Activated B cell treated with CpG ODN at 0.5 μM for 24 hours (primary cell): ENCODE results near the gene IFITM10. TPM values are rescaled to one million over a fixed set of nuclear protein-coding genes. Genes with fewer than 3 reads are reported as not detected.
"Not testable (repeated sequence)": the region's sequence is repeated elsewhere in the genome, so short reads cannot be mapped to it uniquely, and the experiment has no call there.

Experiments used
- ATAC-seq: fragments of 200-7000 bp; cut with Tn5 transposase; one replicate; pipeline ENCODE4 v1.10.0; 2021; ENCODE audit warnings: low read depth, mild to moderate bottlenecking, moderate library complexity
- CTCF ChIA-PET: fragments of 350-600 bp; sonication (Branson Sonifier 250); formaldehyde crosslinking; loops from one replicate; lab custom pipeline; 2021; ENCODE audit warnings: antibody characterized with exemption; lab: Charles Lee
- POLR2A ChIA-PET: fragments of 350-600 bp; sonication (Branson Sonifier 250); formaldehyde crosslinking; loops from one replicate; lab custom pipeline; 2021; ENCODE audit warnings: antibody characterized with exemption; lab: Charles Lee
- DNase-seq: peaks from one replicate; pipeline ENCODE4 v3.0.0; 2022
- H3K27ac Mint-ChIP-seq: one replicate; pipeline ENCODE4 v1.8.0; 2020; ENCODE audit warnings: mixed read lengths
- H3K27me3 Mint-ChIP-seq: one replicate; pipeline ENCODE4 v1.8.0; 2021; ENCODE audit warnings: mixed read lengths
- H3K36me3 Mint-ChIP-seq: one replicate; pipeline ENCODE4 v1.8.0; 2021; ENCODE audit warnings: low read depth, mixed read lengths
- H3K4me1 Mint-ChIP-seq: one replicate; pipeline ENCODE4 v1.8.0; 2021; ENCODE audit warnings: mixed read lengths
- H3K4me3 Mint-ChIP-seq: one replicate; pipeline ENCODE4 v1.8.0; 2020; ENCODE audit warnings: mild to moderate bottlenecking, mixed read lengths
- H3K9me3 Mint-ChIP-seq: one replicate; pipeline ENCODE4 v1.8.0; 2020; ENCODE audit warnings: mixed read lengths
- intact Hi-C: fragments of 100-400 bp; cut with micrococcal nuclease; formaldehyde crosslinking; loops from one replicate; pipeline ENCODE4 v1.15.1; 2024
- total RNA-seq: library from RNA; stranded (reverse); gene quantifications from 2 replicates; pipeline ENCODE4 v1.2.3, GENCODE V29; 2022
- TF ChIP-seq, protein P1 (sequence below): fragments of 200-600 bp; IDR thresholded peaks from one replicate; pipeline ENCODE4 v1.8.0; 2022; ENCODE audit warnings: antibody characterized with exemption, mild to moderate bottlenecking

Gene IFITM10
- total RNA-seq, 1 donor from 2014 or later, result not detected

DNA sequence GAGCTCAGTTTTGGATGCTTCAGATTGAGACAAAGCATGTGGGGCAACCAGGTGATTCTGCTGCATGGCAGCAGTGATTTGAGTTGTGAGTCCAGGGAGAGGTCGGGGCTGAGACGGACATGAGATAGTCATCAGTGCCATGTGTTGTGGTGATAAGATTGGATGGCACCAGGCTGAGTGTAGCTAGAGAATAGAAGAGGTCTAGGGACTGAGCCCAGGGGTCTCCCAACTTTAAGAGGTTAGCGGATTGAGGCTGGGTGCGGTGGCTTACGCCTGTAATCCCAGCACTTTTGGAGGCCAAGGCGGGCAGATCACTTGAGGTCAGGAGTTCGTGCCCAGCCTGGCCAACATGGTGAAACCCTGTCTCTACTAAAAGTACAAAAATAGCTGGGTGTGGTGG is 19.7 kb upstream of the IFITM10 start:
- Mint-ChIP-seq H3K4me1 (peaks cover 6% of the 10 kb centered on the region), H3K27me3 (peaks cover 35% of the 10 kb centered on the region), H3K27ac (no peak overlapping the region), H3K9me3 (no peaks in the 10 kb centered on the region), H3K4me3 (no peak overlapping the region), H3K36me3 (no peaks in the 10 kb centered on the region)
- CTCF ChIA-PET, result no interaction called here
- ATAC-seq (no peak), DNase-seq (no peak)
- TF ChIP-seq, protein P1, sequence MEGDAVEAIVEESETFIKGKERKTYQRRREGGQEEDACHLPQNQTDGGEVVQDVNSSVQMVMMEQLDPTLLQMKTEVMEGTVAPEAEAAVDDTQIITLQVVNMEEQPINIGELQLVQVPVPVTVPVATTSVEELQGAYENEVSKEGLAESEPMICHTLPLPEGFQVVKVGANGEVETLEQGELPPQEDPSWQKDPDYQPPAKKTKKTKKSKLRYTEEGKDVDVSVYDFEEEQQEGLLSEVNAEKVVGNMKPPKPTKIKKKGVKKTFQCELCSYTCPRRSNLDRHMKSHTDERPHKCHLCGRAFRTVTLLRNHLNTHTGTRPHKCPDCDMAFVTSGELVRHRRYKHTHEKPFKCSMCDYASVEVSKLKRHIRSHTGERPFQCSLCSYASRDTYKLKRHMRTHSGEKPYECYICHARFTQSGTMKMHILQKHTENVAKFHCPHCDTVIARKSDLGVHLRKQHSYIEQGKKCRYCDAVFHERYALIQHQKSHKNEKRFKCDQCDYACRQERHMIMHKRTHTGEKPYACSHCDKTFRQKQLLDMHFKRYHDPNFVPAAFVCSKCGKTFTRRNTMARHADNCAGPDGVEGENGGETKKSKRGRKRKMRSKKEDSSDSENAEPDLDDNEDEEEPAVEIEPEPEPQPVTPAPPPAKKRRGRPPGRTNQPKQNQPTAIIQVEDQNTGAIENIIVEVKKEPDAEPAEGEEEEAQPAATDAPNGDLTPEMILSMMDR, result no peak
- intact Hi-C loops, result no loop called here
- POLR2A ChIA-PET, result no interaction called here

DNA sequence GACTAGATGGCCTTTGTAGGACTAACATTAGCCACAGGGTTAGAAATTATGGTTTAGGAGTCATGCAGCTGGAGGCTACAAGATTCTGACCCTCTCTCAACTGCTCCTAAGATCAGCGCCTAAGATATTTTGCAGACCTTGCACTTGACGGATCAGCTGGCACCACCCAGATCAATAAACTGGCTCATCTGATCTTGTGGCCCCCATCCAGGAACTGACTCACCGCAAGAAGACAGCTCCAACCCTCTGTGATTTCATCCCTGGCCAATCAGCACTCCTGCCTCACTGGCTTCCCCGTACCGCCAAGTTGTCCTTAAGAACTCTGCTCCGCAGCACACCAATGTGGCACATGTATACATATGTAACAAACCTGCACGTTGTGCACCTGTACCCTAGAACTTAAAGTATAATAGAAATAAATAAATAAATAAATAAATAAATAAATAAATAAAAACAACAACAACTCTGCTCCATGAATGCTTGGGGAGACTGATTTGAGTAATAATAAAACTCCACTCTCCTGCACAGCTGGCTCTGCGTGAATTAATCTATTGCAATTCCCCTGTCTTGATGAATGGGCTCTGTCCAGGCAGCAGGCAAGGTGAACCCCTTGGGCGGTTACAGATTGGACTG is 19.0 kb upstream of the IFITM10 start:
- H3K4me3 Mint-ChIP-seq, ATAC-seq, H3K27ac Mint-ChIP-seq, H3K36me3 Mint-ChIP-seq, CTCF ChIA-PET, DNase-seq, H3K4me1 Mint-ChIP-seq, H3K9me3 Mint-ChIP-seq, POLR2A ChIA-PET, intact Hi-C loops: not testable (repeated sequence)
- H3K27me3 Mint-ChIP-seq, result peaks cover 31% of the 10 kb centered on the region

GRCh38 chr11:1768141-1768469 is 17.7 kb upstream of the IFITM10 start:
- Mint-ChIP-seq H3K4me1 (peaks cover 11% of the 10 kb centered on the region), H3K27ac (no peak overlapping the region), H3K9me3 (no peaks in the 10 kb centered on the region), H3K36me3 (no peaks in the 10 kb centered on the region), H3K27me3 (peaks cover 21% of the 10 kb centered on the region), H3K4me3 (no peak overlapping the region)
- ChIA-PET CTCF (no interaction called here), POLR2A (no interaction called here)
- TF ChIP-seq, protein P1, result no peak
- intact Hi-C loops, result no loop called here
- DNase-seq (no peak), ATAC-seq (no peak)

- no peak overlapping the region for H3K4me3 Mint-ChIP-seq
- H3K27me3 Mint-ChIP-seq, result peaks cover 19% of the 10 kb centered on the region
- no peak overlapping the region for H3K27ac Mint-ChIP-seq
- TF ChIP-seq, protein P1, result no peak
- peaks cover 15% of the 10 kb centered on the region for H3K4me1 Mint-ChIP-seq
- H3K9me3 Mint-ChIP-seq, result no peaks in the 10 kb centered on the region
- ChIA-PET POLR2A (no interaction called here), CTCF (no interaction called here)
- ATAC-seq (no peak), DNase-seq (no peak)
- intact Hi-C loops, result no loop called here
- no peaks in the 10 kb centered on the region for H3K36me3 Mint-ChIP-seq
Measured at GRCh38 chr11:1767399-1768140, 17.2 kb upstream of the IFITM10 start.

DNA sequence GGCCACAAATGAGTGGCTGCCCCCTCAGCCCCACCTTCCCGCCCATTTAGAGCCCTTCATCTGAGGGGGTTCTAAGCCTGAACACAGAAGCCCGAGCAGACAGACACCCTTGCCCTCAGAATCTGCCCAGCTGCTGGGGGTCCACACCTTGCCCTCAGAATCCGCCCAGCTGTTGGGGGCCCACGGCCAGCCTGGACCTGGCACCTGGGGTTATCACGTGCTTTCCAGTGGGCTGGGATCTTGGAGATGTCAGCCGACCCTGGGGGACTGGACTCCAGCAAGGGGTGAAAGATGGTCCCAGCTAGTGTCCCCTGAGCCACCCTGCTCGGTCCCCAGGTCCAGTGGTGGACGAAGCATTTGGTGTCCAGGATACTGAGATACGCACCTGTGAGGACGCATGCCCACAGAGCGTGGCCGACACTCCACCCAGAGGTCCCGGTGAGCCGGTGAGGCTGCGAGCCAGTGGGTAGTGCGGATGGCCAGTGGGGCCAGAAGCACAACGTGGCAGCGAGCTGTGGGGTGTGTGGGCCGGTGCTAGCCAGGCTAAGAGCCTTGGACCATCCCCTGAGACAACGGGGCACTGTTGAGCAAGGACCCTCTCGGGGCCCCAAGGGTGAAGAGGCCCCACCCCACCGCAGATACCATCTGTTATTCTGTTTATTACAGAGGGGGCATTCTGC is 16.5 kb upstream of the IFITM10 start:
- Mint-ChIP-seq H3K4me1 (peaks cover 15% of the 10 kb centered on the region), H3K36me3 (no peaks in the 10 kb centered on the region), H3K9me3 (no peaks in the 10 kb centered on the region), H3K4me3 (no peak overlapping the region), H3K27me3 (peaks cover 14% of the 10 kb centered on the region), H3K27ac (no peak overlapping the region)
- DNase-seq (no peak), ATAC-seq (no peak)
- TF ChIP-seq, protein P1, result no peak
- intact Hi-C loops, result no loop called here
- ChIA-PET POLR2A (no interaction called here), CTCF (no interaction called here)
